ENCODE data around the gene PITPNM3.

Gene PITPNM3

GRCh38 chr17:6458460-6458950 lies 97.8 kb downstream of the PITPNM3 start:
- no peak for DNase-seq

- no peak for DNase-seq
Measured at GRCh38 chr17:6457688-6458459, 98.5 kb downstream of the PITPNM3 start.

GRCh38 chr17:6456914-6457687 lies 99.3 kb downstream of the PITPNM3 start:
- peak; percentile 23 for DNase-seq

GRCh38 chr17:6456321-6456720 lies 100.0 kb downstream of the PITPNM3 start:
- DNase-seq: peak; percentile 28

- DNase-seq: peak; percentile 63
Measured at GRCh38 chr17:6455321-6455705, 101.0 kb downstream of the PITPNM3 start.

GRCh38 chr17:6454495-6455320 lies 101.6 kb downstream of the PITPNM3 start:
- DNase-seq: no peak

GRCh38 chr17:6453279-6454024 lies 102.9 kb downstream of the PITPNM3 start:
- DNase-seq: no peak

GRCh38 chr17:6452471-6453266 lies 103.7 kb downstream of the PITPNM3 start:
- no peak for DNase-seq

GRCh38 chr17:6450926-6451832 lies 105.2 kb downstream of the PITPNM3 start:
- no peak for DNase-seq

GRCh38 chr17:6449307-6449706 lies 107.0 kb downstream of the PITPNM3 start:
- DNase-seq: no peak

- no peak for DNase-seq
Measured at GRCh38 chr17:6448473-6448872, 107.9 kb downstream of the PITPNM3 start.

- no peak for DNase-seq
Measured at GRCh38 chr17:6446516-6447100, 109.7 kb downstream of the PITPNM3 start.

- DNase-seq: no peak
Measured at GRCh38 chr17:6444571-6445335, 111.6 kb downstream of the PITPNM3 start.

GRCh38 chr17:6443692-6444570 lies 112.4 kb downstream of the PITPNM3 start, which contains the start of gene PIMREG:
Gene PIMREG (plus strand): TSS chr17:6444455. CDS start chr17:6445111, 656 bp downstream.
- peak; percentile 75 for DNase-seq

- DNase-seq: no peak
Measured at GRCh38 chr17:6442775-6443174, 113.6 kb downstream of the PITPNM3 start.

GRCh38 chr17:6439951-6440350 lies 116.4 kb downstream of the PITPNM3 start:
- no peak for DNase-seq

- no peak for DNase-seq
Measured at GRCh38 chr17:6437956-6438355, 118.4 kb downstream of the PITPNM3 start.

GRCh38 chr17:6437466-6437865 lies 118.9 kb downstream of the PITPNM3 start:
- no peak for DNase-seq
